SK-N-SH (cell line): ENCODE measurements around the gene KDSR. TPM values are rescaled to one million over a fixed set of nuclear protein-coding genes. Genes with fewer than 3 reads are reported as not detected.

Experiments
- CTCF ChIA-PET: fragments of 300-600, 350-600 bp; formaldehyde crosslinking; extraction: SDS; loops from one replicate; lab custom pipeline; 2021; lab: Yijun Ruan, JAX
- POLR2A ChIA-PET: fragments of 350-600 bp; sonication (Branson Sonifier 250); formaldehyde crosslinking; extraction: SDS; loops from one replicate; lab custom pipeline; 2020; ENCODE audit warnings: antibody characterized with exemption, inconsistent platforms; lab: Yijun Ruan, JAX
- DNase-seq: peaks from one replicate; pipeline ENCODE4 v3.0.0; 2012
- H2AFZ ChIP-seq: fragments of 200-600 bp; sonication (generic); 2 replicates; pipeline ENCODE4 v1.8.1; 2016; ENCODE audit warnings: antibody characterized with exemption, mild to moderate bottlenecking, low read depth
- H3F3A ChIP-seq: fragments of 200-600 bp; sonication (generic); replicated peaks from 2 replicates; pipeline ENCODE3; 2016; ENCODE audit warnings: antibody characterized with exemption, mild to moderate bottlenecking; ENCODE audit not compliant: insufficient read depth
- H3K27ac ChIP-seq, 2 experiments: fragments of 200-500 bp in 1 of 2; fragments of 200-600 bp in 1 of 2; sonication (Bioruptor generic) in 1 of 2; sonication (generic), shearing (Covaris generic) in 1 of 2; 2 replicates each; pipeline versions ENCODE4 v1.5.1 to v1.6.1; 2014 to 2016; ENCODE audit warnings: low read depth in 2 of 2, inconsistent platforms in 1 of 2, low read length in 1 of 2, mild to moderate bottlenecking in 1 of 2, mixed read lengths in 1 of 2
- H3K27me3 ChIP-seq: fragments of 200-600 bp; sonication (generic), shearing (Covaris generic); 2 replicates; pipeline ENCODE4 v1.6.1; 2016; ENCODE audit warnings: mixed run types; ENCODE audit not compliant: insufficient read depth
- H3K36me3 ChIP-seq, 2 experiments: fragments of 200-500 bp in 1 of 2; fragments of 200-600 bp in 1 of 2; sonication (Bioruptor generic) in 1 of 2; sonication (generic) in 1 of 2; replicated peaks in 1 of 2; 2 replicates each; pipeline versions ENCODE3 to v1.5.1; 2014 to 2016; ENCODE audit warnings: low read length in 1 of 2, mild to moderate bottlenecking in 1 of 2; ENCODE audit not compliant: insufficient read depth in 2 of 2, control insufficient read depth in 1 of 2
- H3K4me1 ChIP-seq, 2 experiments: fragments of 200-500 bp in 1 of 2; fragments of 200-600 bp in 1 of 2; sonication (Bioruptor generic) in 1 of 2; sonication (generic), shearing (Covaris generic) in 1 of 2; 2 replicates each; pipeline versions ENCODE4 v1.5.1 to v1.6.1; 2014 to 2016; ENCODE audit warnings: low read depth in 1 of 2, low read length in 1 of 2, mixed run types in 1 of 2; ENCODE audit not compliant: insufficient read depth in 2 of 2, control insufficient read depth in 1 of 2
- H3K4me2 ChIP-seq: fragments of 200-600 bp; sonication (generic), shearing (Covaris generic); 2 replicates; pipeline ENCODE4 v1.6.1; 2017; ENCODE audit warnings: mixed run types
- H3K4me3 ChIP-seq, 2 experiments: fragments of 200-500 bp in 1 of 2; fragments of 200-600 bp in 1 of 2; sonication (Bioruptor generic) in 1 of 2; sonication (generic), shearing (Covaris generic) in 1 of 2; 2 replicates each; pipeline versions ENCODE4 v1.5.1 to v1.8.1; 2014 to 2016; ENCODE audit warnings: low read depth in 2 of 2, inconsistent platforms in 1 of 2, low read length in 1 of 2, mild to moderate bottlenecking in 1 of 2, mixed read lengths in 1 of 2, moderate library complexity in 1 of 2
- H3K79me2 ChIP-seq: fragments of 200-600 bp; sonication (generic); 2 replicates; pipeline ENCODE4 v1.8.1; 2017; ENCODE audit warnings: mild to moderate bottlenecking; ENCODE audit not compliant: insufficient read depth
- H3K9ac ChIP-seq: fragments of 200-600 bp; sonication (generic); 2 replicates; pipeline ENCODE4 v1.6.1; 2017; ENCODE audit warnings: mixed run types
- H3K9me2 ChIP-seq: fragments of 200-600 bp; sonication (generic); 2 replicates; pipeline ENCODE4 v1.6.1; 2017; ENCODE audit warnings: mixed run types
- H3K9me3 ChIP-seq: fragments of 200-600 bp; sonication (generic); 2 replicates; pipeline ENCODE4 v1.6.1; 2017; ENCODE audit warnings: mixed run types, mild to moderate bottlenecking, moderate library complexity
- H4K20me1 ChIP-seq: fragments of 200-600 bp; sonication (generic); 2 replicates; pipeline ENCODE4 v1.6.1; 2017; ENCODE audit warnings: mild to moderate bottlenecking, mixed run types; ENCODE audit not compliant: insufficient read depth
- CHD2 ChIP-seq: fragments of 150-350 bp; IDR thresholded peaks from 2 replicates; pipeline ENCODE4 v1.6.1; 2018; ENCODE audit warnings: low read length; ENCODE audit not compliant: partially characterized antibody
- GABPA ChIP-seq: IDR thresholded peaks from 2 replicates; pipeline ENCODE4 v1.4.0; 2012; ENCODE audit warnings: low read depth, mild to moderate bottlenecking
- GATA2 ChIP-seq: sonication (generic); formaldehyde crosslinking; IDR thresholded peaks from 2 replicates; pipeline ENCODE4 v1.5.0; 2020; ENCODE audit warnings: mild to moderate bottlenecking, missing genetic modification reagents
- JUND ChIP-seq: IDR thresholded peaks from 2 replicates; pipeline ENCODE4 v1.4.0; 2012
- MXI1 ChIP-seq: IDR thresholded peaks from 2 replicates; pipeline ENCODE4 v1.6.1; 2012; ENCODE audit warnings: mild to moderate bottlenecking, low read depth, low read length, improper control_type of control experiment
- NRF1 ChIP-seq: IDR thresholded peaks from 2 replicates; pipeline ENCODE4 v1.6.1; 2012; ENCODE audit warnings: low read depth, mild to moderate bottlenecking, low read length
- RAD21 ChIP-seq: IDR thresholded peaks from 2 replicates; pipeline ENCODE4 v1.6.1; 2012; ENCODE audit warnings: mild to moderate bottlenecking, low read length
- RFX5 ChIP-seq: IDR thresholded peaks from 2 replicates; pipeline ENCODE4 v1.6.1; 2012; ENCODE audit warnings: mild to moderate bottlenecking, improper control_type of control experiment, low read length
- SIN3A ChIP-seq: IDR thresholded peaks from 2 replicates; pipeline ENCODE4 v1.6.1; 2012; ENCODE audit warnings: low read depth, mild to moderate bottlenecking, low read length, moderate library complexity, borderline replicate concordance
- TCF12 ChIP-seq: IDR thresholded peaks from 2 replicates; pipeline ENCODE4 v1.4.0; 2012
- YY1 ChIP-seq: IDR thresholded peaks from 2 replicates; pipeline ENCODE4 v1.4.0; 2012; ENCODE audit warnings: low read depth, mild to moderate bottlenecking
- WGBS: methylation state at CpG from one replicate; pipeline ENCODE4 v1.1.6; 2017; ENCODE audit warnings: low lambda C conversion rate; 5-methylcytosine and 5-hydroxymethylcytosine counted together
- polyA plus RNA-seq, 3 experiments: library from polyadenylated mRNA; depleted of rRNA; stranded (reverse); fragments of >200 nt; gene quantifications; 2 replicates each; pipeline ENCODE4 v1.2.3, GENCODE V29; 2012
- TF ChIP-seq, protein P1 (sequence below): fragments of 150-350 bp; IDR thresholded peaks from 2 replicates; pipeline ENCODE4 v1.6.1; 2016; ENCODE audit warnings: mild to moderate bottlenecking, low read depth, low read length
- TF ChIP-seq, protein P2 (sequence below): fragments of 150-350 bp; IDR thresholded peaks from 2 replicates; pipeline ENCODE4 v1.6.1; 2017; ENCODE audit warnings: antibody characterized with exemption, low read length, low read depth, borderline replicate concordance
- TF ChIP-seq, protein P3 (sequence below): IDR thresholded peaks from 2 replicates; pipeline ENCODE4 v1.6.1; 2012; ENCODE audit warnings: mild to moderate bottlenecking, low read depth, low read length, moderate library complexity
- TF ChIP-seq, protein P4 (sequence below): IDR thresholded peaks from 2 replicates; pipeline ENCODE4 v1.4.0; 2012; ENCODE audit warnings: low read depth, borderline replicate concordance
- TF ChIP-seq, protein P5 (sequence below): IDR thresholded peaks from 2 replicates; pipeline ENCODE4 v1.4.0; 2012; ENCODE audit warnings: low read depth, borderline replicate concordance

KDSR gene
- polyA plus RNA-seq, 1 of the 3 experiments (the other 2 are of a cell fraction) = 22.3 TPM

DNA sequence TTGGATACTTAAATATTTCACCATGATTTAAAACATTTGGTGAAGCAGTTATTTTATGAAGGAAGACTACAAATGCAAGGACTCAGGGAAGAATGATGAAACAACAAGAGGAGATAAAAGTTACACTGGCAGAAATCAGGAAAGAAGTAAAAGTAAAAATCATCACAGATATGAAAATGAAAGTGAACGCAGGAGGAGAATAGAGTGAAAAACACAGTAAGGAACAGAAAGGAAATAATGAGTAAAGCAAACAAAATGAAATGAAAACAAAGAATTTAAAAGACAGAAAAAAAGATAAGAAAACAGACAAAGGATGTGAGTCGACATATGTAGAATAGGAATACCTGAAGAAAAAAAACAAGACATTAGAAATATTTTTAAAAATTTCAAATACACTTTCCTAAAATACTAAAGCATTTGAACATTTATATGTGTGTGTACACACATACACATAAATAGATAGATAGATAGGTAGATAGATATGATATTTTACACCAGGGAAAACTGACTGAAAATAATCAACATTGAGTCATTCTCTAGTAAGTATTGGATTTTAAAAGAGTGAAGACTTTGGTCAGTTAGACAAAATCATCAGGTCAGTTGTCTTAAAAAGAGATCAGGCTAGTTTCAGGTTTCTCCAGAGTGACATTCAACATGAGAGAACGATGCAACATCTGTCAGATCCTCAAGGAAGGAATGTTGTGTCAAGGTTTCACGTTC lies 12.1 kb upstream of the KDSR start:
- Histone ChIP-seq H3K4me1 (peaks cover 0 to 18% of the 10 kb centered on the region in 2 experiments; a peak in 1 of 4 replicates), H3K9ac (peak overlapping the region; percentile 27; the same call in 1 of the 2 replicates), H3K9me2 (no peaks in the 10 kb centered on the region), H3F3A (peaks cover 20% of the 10 kb centered on the region), H3K79me2 (no peaks in the 10 kb centered on the region), H3K4me3 (peak overlapping the region in 1 of 2 experiments; percentile 36; a peak in 1 of 4 replicates), H4K20me1 (no peaks in the 10 kb centered on the region), H3K27me3 (no peaks in the 10 kb centered on the region), H3K4me2 (peak overlapping the region; percentile 50), H2AFZ (peak overlapping the region; percentile 75), H3K36me3 (peaks cover 3 to 6% of the 10 kb centered on the region in 2 experiments), H3K27ac (peak overlapping the region in 1 of 2 experiments; percentile 67; a peak in 2 of 4 replicates), H3K9me3 (no peaks in the 10 kb centered on the region)
- POLR2A ChIA-PET = no interaction called here
- TF ChIP-seq GATA2 (CRISPR knock-in tag) (no peak), SIN3A (no peak), TCF12 (no peak), RAD21 (no peak), YY1 (no peak), RFX5 (no peak), MXI1 (no peak), GABPA (no peak), NRF1 (no peak), CHD2 (no peak), JUND (no peak)
- TF ChIP-seq, protein P1, sequence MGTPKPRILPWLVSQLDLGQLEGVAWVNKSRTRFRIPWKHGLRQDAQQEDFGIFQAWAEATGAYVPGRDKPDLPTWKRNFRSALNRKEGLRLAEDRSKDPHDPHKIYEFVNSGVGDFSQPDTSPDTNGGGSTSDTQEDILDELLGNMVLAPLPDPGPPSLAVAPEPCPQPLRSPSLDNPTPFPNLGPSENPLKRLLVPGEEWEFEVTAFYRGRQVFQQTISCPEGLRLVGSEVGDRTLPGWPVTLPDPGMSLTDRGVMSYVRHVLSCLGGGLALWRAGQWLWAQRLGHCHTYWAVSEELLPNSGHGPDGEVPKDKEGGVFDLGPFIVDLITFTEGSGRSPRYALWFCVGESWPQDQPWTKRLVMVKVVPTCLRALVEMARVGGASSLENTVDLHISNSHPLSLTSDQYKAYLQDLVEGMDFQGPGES = no peak
- TF ChIP-seq, protein P2, sequence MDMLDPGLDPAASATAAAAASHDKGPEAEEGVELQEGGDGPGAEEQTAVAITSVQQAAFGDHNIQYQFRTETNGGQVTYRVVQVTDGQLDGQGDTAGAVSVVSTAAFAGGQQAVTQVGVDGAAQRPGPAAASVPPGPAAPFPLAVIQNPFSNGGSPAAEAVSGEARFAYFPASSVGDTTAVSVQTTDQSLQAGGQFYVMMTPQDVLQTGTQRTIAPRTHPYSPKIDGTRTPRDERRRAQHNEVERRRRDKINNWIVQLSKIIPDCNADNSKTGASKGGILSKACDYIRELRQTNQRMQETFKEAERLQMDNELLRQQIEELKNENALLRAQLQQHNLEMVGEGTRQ = no peak
- TF ChIP-seq, protein P3, sequence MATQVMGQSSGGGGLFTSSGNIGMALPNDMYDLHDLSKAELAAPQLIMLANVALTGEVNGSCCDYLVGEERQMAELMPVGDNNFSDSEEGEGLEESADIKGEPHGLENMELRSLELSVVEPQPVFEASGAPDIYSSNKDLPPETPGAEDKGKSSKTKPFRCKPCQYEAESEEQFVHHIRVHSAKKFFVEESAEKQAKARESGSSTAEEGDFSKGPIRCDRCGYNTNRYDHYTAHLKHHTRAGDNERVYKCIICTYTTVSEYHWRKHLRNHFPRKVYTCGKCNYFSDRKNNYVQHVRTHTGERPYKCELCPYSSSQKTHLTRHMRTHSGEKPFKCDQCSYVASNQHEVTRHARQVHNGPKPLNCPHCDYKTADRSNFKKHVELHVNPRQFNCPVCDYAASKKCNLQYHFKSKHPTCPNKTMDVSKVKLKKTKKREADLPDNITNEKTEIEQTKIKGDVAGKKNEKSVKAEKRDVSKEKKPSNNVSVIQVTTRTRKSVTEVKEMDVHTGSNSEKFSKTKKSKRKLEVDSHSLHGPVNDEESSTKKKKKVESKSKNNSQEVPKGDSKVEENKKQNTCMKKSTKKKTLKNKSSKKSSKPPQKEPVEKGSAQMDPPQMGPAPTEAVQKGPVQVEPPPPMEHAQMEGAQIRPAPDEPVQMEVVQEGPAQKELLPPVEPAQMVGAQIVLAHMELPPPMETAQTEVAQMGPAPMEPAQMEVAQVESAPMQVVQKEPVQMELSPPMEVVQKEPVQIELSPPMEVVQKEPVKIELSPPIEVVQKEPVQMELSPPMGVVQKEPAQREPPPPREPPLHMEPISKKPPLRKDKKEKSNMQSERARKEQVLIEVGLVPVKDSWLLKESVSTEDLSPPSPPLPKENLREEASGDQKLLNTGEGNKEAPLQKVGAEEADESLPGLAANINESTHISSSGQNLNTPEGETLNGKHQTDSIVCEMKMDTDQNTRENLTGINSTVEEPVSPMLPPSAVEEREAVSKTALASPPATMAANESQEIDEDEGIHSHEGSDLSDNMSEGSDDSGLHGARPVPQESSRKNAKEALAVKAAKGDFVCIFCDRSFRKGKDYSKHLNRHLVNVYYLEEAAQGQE = no peak
- TF ChIP-seq, protein P4, sequence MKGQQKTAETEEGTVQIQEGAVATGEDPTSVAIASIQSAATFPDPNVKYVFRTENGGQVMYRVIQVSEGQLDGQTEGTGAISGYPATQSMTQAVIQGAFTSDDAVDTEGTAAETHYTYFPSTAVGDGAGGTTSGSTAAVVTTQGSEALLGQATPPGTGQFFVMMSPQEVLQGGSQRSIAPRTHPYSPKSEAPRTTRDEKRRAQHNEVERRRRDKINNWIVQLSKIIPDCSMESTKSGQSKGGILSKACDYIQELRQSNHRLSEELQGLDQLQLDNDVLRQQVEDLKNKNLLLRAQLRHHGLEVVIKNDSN = no peak
- TF ChIP-seq, protein P5, sequence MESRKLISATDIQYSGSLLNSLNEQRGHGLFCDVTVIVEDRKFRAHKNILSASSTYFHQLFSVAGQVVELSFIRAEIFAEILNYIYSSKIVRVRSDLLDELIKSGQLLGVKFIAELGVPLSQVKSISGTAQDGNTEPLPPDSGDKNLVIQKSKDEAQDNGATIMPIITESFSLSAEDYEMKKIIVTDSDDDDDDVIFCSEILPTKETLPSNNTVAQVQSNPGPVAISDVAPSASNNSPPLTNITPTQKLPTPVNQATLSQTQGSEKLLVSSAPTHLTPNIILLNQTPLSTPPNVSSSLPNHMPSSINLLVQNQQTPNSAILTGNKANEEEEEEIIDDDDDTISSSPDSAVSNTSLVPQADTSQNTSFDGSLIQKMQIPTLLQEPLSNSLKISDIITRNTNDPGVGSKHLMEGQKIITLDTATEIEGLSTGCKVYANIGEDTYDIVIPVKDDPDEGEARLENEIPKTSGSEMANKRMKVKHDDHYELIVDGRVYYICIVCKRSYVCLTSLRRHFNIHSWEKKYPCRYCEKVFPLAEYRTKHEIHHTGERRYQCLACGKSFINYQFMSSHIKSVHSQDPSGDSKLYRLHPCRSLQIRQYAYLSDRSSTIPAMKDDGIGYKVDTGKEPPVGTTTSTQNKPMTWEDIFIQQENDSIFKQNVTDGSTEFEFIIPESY = no peak
- CTCF ChIA-PET = no interaction called here
- no peak for DNase-seq
- WGBS = 75% methylated on average over 4 of the region's 4 CpGs
